HT1080 (cell line): ENCODE measurements around the gene POLR3A. TPM values are rescaled to one million over a fixed set of nuclear protein-coding genes. Genes with fewer than 3 reads are reported as not detected.

Experiments used
- DNase-seq: peaks from one replicate; pipeline ENCODE4 v3.0.0-alpha.2; 2015; ENCODE audit warnings: low read depth
- total RNA-seq: library from RNA; depleted of rRNA; stranded (reverse); fragments of >200 nt; shearing (Covaris generic); gene quantifications from 2 replicates; pipeline ENCODE4 v1.2.3, GENCODE V29; 2014

The POLR3A gene
- total RNA-seq, 1 experiment from 2014 or later = 12.0 TPM

DNA sequence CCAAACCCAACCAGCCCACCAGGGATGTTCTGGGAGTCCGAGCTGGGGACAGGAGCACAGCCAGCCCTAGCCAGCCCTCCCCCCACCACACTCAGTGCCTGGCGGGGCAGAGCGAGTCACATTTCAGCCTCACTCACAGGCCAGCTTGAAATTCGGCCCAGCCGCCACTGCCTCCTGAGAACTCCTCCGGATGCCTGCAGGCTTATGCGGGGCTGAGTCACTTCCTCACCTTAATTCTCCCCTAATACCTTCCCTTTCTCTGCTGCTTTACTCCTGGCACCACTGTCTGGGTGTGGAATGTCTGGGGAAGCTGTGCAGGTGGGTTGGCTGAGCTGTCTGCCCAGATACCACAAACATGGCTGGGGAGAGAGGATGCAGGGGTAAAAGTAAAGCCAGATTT is 80.1 kb downstream of the POLR3A start:
- peak; percentile 98 for DNase-seq

DNA sequence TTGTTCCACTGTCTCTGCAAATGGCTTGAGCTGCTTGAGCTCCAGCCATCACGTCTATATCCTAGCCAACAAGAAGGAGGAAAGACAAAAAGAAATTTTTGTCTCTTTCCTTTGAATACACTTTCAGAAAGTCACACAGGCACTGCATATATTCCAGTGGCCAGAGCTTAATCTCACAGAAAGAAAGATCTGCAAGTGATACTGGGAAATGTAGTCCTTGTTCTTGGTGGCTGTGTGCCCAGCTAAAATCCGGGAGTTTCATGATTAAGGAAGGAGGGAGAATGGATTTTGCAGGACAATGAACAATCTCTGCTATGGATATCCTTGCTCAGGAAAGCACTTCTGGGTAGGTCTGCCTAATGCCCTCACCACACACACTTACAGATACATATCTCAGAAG is 83.2 kb downstream of the POLR3A start:
- peak; percentile 50 for DNase-seq

DNA sequence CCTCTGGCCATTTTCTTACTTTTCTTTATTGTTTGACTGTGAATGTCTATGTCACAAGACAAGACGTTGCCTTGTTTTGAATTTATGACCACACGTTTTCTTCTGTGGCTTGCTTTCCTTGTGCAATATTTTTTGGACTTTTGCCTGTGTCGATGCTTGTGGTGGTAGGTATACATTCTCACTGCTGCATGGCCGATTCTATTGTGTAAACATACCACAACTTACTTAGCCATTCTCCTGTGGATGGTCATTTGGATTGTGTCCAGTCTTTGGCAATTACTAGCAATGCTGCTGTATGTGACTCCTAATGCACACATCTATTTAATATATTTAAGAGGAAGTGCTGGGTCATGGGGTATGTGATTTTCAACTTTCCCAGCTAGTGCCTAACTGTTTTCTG is 84.8 kb downstream of the POLR3A start:
- DNase-seq = peak; percentile 81

DNA sequence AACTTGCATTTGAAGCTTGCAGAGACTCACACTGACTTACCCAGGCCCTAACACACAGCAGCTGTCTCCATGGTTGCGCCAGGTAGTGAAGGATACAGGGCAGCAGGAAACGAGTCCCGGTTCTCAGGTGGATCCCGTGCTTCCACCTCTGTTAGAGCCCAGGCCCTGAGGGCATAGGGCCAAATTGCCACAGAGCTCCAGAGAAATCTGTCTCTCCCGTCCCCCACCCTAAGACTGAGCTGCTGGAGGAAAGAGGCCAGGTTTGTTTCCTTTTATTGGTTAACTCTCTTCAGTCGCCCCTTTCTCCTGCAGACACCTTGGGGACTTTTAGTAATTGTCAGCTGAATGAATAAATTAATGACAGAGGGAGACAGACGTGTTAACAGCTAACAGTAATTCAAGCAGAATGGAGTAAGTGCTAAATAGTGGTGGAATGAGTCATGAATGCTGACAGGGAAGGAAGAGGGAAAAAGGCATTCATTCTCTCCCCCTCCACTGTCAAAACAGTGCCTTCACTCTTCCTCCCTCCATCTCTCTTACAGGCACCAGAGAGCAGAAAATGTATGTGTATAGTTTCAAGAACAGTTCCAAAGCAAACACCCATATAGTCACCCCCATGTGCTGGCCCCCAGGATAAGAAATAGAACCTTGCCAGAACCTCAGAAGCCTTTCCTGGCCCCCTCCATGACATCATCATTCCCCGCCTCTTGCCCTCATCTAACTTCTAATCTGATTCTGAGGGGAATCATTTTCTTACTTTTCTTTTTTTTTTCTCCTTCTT is 86.0 kb downstream of the POLR3A start:
- peak; percentile 92 for DNase-seq

DNA sequence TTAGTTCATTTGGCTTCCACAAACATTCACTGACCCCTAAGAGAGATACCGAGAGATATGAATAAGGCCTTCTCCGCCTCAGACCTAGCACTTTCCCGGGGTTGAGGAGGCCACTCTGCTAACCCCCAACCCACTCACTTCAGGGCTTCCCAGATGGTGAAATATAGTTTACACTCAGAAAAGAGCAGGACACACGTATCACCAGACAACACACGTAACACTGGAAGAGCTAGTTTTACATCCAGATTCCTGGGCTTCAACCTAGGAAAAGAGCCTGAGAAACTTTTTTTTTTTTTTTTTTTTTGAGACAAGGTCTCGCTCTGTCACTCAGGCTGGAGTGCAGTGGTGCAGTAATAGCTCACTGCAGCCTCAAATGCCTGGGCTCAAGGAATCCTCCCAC is 87.5 kb downstream of the POLR3A start:
- DNase-seq = no peak

DNA sequence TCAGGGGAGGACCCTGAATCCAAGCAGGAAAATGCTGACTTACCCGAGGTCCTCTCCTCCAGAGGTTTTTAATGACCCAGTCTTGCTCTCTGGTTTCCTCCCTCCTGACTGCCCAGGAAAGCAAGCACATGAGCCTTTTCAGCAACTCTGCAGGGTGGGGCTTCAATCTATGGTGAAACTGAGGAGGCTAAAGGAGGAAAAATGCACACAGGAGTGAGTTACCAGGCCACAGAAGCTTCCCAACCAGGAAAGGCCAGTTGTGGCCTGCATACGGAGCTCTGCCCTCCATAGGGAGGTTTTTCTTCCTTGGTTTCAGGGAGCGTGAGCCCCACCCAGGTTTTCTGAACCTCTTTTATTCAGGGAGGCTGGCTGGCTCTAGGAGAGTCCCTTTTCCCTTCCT is 88.7 kb downstream of the POLR3A start:
- no peak for DNase-seq

DNA sequence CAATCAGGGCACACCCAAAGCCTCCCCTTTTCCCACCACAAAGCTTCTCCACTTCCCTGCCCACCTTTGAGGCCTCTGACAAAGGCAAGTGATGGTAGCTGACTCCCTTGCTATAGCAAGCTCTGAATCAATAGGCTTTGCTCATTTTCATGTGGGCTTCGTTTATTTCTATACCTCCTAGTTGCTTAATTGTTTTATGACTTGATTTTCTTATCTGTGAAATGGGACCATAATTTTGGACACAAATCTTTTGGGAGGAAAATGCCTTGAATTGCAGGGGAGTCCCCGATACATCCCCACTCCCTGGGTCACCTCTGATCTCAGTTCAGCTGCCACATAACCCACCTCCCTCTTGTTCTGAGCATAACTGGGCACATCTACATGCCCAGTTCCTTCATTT is 89.1 kb downstream of the POLR3A start:
- no peak for DNase-seq

DNA sequence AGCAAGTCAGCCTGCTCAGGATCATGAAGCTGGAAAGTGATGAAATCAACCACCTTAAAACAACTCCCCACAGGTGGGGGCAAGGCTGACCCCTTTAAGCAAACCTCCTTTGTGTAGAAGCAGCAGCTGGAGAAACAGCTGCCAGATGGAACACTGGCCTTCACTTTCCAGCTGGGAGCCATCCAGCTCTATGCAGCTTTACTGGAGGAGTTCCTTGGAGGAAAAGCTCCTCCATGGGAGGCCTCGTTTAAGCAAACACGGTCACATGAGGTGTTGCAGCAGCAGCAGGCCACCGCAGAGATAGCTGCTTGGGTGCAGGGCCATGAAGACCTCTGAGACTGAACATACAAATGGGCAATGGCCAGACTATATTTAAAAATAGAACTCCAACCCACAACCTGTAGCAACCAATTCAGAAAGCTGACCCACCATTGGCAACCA is 89.7 kb downstream of the POLR3A start:
- DNase-seq = no peak

DNA sequence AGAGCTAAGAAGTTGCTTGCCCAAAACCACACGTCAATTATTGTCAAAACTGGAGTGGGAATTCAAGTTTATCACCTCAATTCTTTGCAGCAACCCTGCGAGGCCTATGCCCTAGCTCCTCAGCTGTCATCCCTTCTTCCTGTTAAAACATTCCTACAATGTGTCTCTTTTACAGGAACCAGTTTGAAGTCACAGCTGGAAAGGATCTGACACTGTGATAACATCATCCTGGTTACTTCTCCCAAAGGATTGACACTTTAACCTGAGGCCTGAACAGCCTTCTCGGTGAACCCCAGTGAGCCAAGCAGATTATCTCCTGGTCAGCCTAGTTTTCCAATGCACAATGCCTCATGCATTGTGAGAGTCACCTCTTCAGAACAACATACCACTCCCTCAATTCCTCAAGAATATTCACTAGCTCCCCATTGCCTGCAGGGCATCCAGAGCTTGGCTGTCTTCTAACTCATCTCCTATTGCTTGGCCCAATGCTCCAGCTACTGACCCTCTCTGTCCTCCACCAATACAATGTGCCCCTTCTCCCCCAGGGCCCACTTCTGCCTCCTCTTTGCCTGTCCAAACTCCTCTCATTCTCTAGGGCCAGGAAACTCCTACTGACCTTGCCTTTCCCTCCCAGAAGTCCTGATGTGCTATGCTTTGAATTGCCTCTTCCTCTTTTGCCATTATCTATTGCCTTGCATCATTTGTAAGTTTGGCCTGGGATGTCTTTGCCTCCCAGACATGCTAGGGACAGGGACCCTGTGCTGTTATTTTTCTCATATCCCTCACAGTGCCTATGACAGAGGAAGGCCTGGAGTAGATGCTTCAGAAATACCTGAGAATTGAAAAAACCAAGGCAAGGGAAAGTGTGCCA is 92.4 kb downstream of the POLR3A start:
- DNase-seq = no peak

DNA sequence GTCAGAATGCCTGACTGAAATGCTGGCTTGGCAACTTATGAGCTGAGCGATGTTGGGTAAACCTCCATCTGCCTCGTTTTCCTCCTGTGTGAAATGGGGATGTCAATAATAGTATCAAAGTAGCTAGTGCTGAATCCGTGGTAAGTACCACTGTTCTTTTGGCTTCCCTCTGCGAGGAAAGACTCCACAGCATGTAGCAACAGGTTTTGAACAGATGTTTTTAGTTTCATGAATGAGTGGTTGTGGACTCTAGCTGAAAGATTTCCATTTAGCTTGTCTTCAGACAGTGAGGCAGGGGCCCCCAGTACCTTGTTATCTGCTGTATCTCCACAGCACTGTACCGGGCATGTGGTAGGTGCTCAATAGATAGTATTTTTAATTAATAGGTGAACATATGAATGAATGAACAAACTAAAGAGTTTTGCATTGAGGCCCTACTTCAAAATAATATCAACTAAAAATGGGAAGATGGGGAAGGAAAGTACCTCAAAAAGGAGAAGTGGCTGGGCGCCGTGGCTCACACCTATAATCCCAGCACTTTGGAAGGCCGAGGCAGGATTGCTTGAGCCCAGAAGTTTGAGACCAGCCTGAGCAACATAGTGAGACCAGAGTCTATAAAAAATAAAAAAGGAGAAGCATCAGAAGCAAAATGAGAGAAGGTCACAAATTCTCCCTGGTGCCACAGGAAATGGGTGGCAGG is 97.1 kb downstream of the POLR3A start:
- no peak for DNase-seq

DNA sequence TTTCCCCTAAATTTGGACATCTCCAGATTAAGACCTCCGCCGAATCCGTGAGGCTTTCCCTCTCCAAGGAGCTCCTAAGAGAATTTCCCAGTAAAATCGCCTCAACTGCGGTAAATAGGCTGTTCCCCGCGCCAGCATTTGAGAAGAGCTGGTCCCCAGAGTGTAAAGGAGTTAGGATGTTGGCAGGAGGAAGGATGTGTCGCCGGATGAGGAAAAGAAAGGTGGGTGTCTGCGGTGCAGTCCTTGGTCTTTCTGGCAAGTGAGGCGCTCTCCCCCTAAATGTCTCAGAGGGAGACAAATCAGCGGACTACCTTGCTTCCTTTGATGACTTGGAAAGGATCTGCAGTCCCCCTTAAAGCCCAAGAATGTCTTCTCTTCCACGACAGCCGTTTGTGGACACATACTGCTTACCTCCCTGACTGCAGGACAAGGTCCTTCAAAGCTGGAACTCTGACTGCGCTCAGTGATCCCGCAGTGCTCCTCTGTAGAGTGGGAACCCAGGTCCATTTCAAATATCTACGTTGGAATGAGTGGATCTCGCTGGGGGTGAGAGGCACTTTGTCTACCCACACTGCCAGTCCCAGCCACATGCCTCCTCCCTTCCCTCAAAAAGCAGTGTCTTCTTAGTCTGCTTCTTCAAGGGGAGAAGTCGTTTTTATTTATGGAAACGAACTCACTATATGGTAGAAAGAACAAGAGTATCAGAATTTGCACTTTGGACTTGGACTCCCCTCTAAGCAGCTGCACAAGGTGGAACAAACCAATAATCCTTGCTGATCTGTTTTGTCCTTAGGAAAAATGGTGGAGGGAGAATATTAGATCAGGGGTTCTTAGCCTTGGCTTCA is 101.7 kb downstream of the POLR3A start:
- no peak for DNase-seq

DNA sequence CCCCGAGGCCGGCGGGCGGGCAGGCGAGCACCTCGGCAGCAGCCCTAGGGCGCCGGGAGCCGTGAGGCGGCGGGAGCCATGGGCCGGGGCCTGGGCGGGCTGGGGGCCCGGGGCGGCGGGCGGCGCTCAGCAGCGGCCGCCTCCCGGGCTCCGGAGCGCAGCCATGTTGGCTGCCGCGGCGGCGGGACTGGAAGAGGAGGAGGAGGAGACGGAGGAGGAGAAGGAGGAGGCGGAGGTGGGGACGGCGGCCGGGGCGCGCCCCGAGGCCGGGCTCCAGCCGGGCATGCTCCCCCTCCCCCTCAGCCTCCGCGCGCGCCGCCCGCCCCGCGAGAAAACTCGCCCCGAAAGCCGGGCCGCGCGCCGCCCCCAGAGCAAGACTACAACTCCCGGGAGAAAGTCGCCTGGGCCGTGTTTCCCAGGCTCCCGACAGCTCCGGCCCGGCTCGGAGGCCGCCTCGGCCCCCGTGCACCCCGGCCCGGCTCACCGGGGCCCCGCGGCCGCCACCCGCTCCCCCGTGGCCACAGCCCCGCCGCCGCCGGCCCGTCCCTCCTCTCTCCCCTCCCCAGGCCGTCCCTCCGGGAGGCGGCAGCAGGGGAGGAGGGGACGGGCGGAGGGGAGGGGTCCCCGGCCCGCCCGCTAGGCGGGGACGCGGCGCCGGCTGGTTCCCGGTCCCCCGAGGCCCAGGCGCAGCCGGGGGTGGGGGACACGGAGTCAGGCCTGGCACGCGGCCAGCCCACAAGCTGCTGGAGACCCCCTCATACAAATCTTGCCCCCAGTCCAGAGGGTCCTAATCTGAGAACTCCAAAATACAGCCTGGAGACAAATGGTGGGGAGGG is 102.5 kb downstream of the POLR3A start, which contains the start of gene DLG5:
TSS of gene DLG5 (minus strand) at position 190 of the 836 bp plus-strand sequence. CDS start 235 bp downstream, outside the sequence.
- DNase-seq = peak; percentile 50

DNA sequence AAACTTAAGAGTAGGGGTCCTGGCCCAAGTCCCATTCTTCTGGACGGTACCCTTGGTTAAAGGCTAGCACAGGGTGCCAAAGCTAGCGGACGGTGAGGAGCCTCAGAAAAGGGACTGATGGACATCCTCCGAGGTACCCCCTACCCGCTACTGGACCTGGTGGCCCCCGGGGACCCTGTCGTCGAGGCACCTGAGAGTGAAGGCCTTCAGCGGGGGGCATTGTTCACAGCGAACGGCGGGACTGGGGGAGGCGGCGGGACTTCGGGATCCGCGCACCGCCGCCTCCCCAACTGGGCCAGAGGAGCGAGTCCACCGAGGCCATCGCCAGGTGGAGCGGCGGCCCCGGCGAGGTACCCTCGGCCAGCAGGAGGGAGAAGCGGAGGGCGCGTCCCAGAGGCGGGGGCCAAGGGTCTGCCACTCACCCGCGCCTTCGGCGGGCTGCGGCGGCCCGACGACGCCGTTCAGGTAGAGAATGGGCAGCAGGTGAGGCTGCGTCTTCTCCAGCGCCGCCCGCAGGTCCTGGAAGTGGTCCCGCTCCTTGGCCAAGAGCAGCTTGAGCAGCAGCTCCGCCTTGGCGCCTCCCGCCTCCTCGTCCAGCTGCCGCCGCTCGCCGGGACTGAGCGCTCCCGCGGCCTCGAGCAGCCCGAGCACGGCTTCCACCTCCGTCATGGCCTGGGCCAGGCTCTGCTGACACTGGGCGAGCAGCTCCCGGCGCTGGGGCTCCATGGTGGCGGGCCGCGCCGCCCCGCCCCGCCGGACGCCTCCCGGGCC is 103.3 kb downstream of the POLR3A start:
- peak; percentile 31 for DNase-seq

DNA sequence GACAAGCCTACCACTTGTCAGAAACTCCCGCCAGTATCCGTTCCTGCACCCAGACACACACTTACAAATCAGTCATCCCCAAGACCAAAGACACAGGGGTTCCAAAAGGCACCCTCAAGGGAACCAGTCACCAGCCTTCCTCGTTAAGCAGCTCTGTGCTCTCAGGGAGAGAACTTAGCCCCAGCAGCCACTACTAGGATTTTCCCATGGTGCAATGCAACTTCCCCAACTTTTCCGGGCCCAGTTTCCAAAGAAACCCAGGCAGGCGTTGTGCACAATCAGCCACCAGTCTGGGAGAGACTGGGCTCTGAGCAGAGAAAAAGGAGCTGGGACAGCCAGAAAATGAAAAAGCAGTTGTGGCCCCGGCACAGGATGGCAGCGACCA is 103.9 kb downstream of the POLR3A start:
- DNase-seq = peak; percentile 43

DNA sequence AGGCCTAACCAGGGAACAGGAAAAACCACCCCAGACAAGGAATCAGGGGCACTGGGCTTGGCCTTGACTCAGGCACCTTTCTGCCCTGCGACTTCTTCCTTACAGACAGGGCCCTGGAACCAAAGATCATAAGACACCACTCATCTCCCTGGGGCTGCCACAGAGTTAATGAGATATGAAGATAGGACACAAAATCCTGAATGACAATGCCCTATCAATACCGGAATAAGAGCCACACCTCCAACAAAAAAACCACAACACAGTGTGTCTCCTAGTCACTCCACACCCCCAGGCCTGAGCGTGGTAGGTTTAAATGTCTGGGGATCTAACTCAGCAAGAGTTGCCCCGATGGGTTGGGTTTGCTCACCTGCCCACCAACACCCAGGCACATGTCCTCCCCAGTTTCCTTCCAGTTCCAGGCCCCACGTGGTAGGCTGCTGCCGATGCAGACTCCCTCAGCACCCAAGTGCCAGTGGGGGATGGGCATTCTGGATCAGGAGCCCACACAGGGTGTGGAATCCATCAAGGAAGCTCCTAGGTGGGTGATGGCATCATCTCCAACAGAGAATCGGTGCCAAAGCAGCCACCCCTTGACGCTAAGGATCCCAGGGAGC is 106.6 kb downstream of the POLR3A start:
- DNase-seq = no peak

DNA sequence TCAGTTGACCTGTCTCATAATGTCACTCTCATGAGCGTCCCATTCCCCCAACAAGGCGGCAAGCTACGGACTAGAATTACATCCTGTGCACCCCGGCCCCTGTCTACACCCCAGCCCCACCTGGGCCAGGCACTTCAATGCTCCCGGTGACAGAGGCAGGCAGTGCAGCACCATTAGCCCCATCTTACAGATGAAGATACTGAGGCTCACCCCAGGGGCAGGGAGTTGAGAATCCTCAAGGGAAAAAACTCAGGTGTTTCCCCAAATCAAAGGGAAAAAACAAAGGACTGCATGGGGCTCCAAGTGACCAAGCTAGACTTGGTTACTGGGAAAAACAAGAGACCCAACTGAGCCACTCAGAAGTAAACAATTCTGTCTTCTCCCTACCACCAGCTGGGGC is 107.3 kb downstream of the POLR3A start:
- DNase-seq = no peak

DNA sequence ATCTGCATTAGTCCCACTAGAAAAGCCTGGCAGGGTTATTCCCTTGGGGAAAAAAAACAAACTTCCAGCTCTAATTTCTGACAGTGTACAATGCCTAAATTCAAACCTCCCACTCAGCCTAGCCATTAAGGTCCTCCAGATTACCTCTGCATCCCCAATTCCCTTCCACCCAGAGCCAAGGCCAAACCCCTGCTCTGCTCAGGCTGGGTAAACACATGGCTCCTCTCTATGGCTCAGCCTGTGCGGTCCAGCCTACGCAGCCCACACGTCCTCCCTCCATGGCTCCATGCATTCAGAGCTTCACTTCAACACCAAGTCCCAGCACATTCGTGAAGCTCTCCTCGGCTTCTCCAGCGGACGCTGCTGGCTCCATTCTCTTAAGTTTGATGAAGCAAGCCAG is 107.9 kb downstream of the POLR3A start:
- DNase-seq = no peak

DNA sequence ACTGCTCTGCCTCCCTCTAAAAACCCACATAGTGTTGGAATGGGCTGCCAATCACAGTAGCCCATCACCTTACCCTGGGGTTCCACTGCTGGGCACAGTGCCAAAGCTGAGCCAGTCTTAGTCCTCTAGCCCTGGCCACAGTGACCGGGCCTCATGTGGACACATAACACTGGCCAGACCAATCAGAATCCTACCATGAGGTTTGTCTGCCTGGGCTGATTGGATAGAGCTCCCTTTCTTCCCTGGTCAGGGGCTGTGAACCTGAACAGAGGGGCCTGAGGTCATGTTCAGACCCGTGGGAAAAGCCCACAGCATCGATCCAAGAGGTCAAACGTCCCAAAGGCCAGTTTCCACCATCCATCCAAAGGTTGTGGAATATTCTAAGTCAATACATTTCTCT is 108.8 kb downstream of the POLR3A start:
- DNase-seq = no peak

DNA sequence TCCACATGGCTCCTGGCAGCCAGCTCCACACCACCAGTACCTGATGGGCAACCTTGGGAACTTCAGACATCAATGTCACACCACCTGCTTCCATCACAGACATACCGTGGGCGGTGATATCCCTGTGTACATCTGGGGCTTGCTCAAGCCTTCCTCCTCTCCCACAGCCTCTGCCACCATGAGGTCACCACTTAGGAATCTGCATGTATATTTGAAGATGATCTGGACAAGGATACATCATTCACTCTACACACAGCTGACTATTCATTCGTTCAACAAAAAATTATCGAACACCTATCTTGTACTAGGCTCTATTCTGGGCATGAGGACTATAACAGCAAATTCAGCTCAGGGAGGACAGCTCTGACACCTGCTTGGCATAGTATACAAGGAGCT is 109.6 kb downstream of the POLR3A start:
- DNase-seq = peak; percentile 79
